GM21447 (cell line): ENCODE data around the gene TMEM259.

ENCODE experiments used
- ATAC-seq: cut with Tn5 transposase; IDR thresholded peaks from one replicate; pipeline ENCODE4 v1.9.1; 2021; ENCODE audit not compliant: unreplicated experiment

Gene TMEM259

DNA sequence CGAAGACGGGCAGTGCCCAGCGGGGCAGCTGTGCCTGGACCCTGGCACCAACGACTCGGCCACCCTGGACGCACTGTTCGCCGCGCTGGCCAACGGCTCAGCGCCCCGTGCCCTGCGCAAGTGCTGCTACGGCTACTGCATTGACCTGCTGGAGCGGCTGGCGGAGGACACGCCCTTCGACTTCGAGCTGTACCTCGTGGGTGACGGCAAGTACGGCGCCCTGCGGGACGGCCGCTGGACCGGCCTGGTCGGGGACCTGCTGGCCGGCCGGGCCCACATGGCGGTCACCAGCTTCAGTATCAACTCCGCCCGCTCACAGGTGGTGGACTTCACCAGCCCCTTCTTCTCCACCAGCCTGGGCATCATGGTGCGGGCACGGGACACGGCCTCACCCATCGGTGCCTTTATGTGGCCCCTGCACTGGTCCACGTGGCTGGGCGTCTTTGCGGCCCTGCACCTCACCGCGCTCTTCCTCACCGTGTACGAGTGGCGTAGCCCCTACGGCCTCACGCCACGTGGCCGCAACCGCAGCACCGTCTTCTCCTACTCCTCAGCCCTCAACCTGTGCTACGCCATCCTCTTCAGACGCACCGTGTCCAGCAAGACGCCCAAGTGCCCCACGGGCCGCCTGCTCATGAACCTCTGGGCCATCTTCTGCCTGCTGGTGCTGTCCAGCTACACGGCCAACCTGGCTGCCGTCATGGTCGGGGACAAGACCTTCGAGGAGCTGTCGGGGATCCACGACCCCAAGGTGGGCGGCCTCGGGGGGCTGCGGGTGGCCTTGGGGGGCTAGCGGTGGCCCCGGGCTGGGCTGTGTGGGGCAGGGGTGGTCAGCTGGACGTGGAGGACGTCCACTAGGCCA, 15.9 kb downstream of the TMEM259 start:
- ATAC-seq, result no peak

DNA sequence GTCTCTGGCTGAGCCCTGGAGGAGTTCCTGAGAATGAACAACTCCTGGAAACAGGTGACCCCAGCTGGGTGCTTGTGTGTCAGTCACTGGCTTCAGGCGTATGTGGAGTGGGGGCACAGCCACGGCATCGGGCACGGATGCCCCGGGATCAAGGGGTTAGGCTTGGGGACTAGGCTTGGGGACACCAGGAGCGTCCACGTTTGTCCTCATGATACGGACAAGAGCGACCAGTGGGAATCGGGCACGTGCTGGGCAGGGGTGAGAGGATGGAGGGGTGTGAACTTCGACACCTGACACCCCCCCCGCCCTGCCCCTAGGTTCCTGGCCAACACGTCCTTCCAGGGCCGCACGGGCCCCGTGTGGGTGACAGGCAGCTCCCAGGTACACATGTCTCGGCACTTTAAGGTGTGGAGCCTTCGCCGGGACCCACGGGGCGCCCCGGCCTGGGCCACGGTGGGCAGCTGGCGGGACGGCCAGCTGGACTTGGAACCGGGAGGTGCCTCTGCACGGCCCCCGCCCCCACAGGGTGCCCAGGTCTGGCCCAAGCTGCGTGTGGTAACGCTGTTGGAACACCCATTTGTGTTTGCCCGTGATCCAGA, 16.6 kb downstream of the TMEM259 start:
- no peak for ATAC-seq

DNA sequence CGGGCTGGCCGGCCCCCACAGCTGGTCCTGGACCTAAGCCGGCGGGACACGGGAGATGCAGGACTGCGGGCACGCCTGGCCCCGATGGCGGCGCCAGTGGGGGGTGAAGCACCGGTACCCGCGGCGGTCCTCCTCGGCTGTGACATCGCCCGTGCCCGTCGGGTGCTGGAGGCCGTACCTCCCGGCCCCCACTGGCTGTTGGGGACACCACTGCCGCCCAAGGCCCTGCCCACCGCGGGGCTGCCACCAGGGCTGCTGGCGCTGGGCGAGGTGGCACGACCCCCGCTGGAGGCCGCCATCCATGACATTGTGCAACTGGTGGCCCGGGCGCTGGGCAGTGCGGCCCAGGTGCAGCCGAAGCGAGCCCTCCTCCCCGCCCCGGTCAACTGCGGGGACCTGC, 17.6 kb downstream of the TMEM259 start:
- no peak for ATAC-seq

GRCh38 chr19:1002600-1002999, 18.3 kb downstream of the TMEM259 start:
- no peak for ATAC-seq

DNA sequence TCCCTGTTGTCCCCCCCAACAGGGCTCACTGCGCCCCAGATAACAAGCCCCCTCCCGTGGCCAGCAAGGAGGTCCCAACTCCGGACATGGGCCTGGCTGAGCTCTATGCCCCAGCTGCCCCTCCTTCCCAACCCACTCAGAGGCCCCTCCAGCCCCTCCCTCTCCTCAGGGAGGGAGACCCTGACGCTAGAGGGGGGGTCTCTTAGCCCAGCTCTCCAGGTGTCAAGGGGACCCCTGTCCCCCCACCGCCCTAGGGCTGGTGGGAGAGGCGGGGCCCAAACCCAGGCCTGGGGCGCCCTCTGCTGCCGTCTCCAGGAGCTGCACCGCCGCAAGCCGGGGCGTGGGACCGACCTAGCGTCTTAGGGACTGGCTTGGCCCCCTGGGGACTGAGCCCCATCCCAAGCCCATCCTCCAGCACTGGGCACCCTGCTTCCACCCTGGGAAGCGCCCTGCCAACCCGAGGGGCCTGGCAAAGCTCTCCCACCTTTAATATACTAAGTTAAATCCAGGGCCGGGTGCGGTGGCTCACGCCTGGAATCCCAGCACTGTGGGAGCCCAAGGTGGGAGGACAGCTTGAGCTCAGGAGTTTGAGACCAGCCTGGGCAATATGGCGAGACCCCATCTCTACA, 19.3 kb downstream of the TMEM259 start:
- ATAC-seq, result no peak

DNA sequence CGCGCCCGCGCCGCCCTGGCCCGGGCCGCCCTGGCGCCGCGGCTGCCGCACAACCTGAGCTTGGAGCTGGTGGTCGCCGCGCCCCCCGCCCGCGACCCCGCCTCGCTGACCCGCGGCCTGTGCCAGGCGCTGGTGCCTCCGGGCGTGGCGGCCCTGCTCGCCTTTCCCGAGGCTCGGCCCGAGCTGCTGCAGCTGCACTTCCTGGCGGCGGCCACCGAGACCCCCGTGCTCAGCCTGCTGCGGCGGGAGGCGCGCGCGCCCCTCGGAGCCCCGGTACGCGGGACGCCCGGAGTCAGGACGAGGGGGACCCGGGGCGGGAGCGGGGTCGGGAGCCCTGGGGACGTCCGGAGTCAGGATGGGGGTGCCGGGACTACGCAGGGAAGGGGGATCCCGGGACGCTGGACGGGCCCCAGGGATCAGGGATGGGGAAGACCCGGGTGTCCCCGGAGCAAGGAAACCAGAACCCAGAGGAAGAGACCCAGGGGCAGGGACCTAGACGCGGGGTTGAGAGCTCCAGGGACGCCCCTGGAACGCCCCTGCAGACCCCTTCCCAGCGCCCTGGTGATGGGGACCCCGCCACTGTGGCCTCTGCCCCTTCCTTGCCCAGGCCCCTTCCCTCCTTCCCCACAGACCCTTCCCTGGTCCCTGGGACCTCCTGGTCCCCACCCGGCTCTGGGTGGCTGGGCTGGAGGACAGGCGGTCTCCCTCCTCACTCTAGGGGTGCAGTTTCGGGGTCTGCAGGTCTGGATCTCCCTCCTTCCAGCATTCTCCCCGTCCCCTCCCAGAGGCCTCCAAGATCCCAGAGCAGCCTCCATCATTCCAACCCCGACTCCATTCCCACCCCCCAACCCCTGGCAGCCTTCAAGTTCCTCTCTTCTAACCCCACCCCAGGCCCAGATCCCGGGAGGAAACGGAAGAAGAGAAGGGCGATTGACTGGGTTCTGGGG, 20.1 kb downstream of the TMEM259 start:
- ATAC-seq, result no peak

DNA sequence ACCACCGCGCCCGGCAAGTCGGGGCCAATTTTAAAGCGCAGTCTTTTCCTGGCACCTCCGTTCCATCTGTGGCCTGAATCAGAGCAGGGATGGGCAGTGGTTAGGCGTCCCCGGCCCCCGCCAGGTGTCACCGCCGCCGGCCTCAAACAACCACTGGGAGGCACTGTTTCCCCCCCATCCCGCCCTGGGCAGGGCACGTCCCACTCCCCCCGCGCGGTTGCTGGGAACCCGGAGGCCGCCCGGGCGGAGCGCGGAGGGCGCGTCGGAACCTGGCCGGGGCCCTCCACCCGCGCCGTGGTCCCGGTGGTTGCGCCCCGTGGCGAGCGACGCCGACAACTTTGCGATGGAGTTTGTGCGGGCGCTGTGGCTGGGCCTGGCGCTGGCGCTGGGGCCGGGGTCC, 20.8 kb downstream of the TMEM259 start, which contains the start of gene GRIN3B:
Gene GRIN3B, plus strand, starts transcription at position 325 of the 400 bp plus-strand sequence. Its CDS starts 19 bp downstream, at position 344.
- no peak for ATAC-seq

DNA sequence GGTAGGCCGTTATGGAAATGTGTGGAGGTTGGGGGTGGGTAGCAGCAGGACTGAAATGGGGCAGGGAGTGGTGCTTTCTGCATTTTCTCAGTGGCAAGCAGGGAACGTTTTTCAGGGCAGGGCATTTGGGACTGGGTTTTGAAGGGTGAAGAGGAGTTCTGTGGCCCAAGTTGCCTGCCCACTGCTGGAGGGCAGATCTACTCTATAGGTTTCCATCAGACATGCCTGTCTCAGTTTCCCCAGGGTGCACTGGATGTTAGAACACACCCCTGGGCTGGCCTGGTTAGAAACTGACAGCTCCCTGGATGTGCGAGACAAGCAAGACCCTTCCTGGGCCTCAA, 21.6 kb downstream of the TMEM259 start:
- no peak for ATAC-seq

GRCh38 chr19:998064-998463, 22.9 kb downstream of the TMEM259 start:
- no peak for ATAC-seq

GRCh38 chr19:996051-996838, 24.7 kb downstream of the TMEM259 start:
- no peak for ATAC-seq

- ATAC-seq, result no peak
These were observed 25.7 kb downstream of the TMEM259 start for GRCh38 chr19:995051-995827.

DNA sequence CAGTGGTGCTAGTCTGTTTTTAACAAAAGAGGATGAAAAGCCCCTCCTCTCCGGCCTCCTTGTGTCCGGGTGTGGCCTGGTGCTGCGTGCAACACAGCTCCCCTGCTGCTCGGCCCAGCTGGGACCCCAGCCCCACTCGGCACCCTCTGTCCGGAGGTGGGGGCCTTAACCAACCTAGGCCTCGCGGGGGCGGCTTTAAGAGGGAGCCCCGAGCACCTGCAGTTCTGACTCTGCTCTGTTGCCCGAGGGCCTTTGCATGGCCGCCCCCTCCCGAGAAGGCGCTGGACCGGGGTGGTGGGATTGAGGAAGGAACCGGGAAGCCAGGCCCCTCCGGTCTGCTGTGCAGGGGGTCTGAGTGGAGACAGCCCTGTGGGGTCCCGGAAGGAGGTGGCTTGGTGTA, 26.4 kb downstream of the TMEM259 start:
- ATAC-seq, result no peak

GRCh38 chr19:993831-994393, 27.0 kb downstream of the TMEM259 start:
- ATAC-seq, result no peak

GRCh38 chr19:993361-993830, 27.5 kb downstream of the TMEM259 start:
- no peak for ATAC-seq

DNA sequence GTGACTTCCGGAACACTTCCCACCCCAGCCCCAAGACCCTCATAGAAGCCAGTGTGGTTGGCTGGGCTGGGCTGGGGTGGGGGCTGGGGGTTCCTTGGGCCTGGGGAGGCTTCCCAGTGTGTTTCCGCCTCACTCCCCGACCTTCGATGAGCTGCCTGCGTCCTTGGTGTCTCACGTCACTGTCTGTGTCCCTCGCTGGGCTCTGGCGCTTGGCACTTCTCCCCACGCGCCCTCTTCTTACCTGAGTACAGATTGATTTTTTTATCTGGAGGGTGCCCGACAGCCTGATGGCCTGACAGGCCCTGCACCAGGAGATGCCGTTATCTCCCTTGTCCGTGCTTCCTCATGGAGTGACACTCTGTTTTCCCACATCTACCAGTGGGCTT, 28.3 kb downstream of the TMEM259 start:
- no peak for ATAC-seq

GRCh38 chr19:991932-992669, 28.8 kb downstream of the TMEM259 start:
- ATAC-seq, result no peak

GRCh38 chr19:991174-991931, 29.6 kb downstream of the TMEM259 start:
- ATAC-seq, result no peak

DNA sequence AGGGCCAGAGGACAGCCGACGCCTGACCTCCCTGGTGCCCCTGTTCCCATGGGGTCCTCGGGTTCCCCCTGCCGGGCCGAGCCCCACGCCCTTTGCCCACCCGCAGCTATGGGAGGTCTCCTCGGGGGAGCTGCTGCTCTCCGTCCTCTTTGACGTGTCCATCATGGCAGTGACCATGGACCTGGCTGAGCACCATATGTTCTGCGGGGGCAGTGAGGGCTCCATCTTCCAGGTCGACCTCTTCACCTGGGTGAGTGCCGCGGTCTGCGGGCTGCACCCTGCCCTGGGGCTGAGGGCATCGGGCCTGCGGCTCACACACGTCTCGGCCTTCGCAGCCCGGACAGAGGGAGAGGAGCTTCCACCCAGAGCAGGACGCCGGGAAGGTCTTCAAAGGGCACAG, 30.2 kb downstream of the TMEM259 start:
- no peak for ATAC-seq
